Measurements from ENCODE around the gene NOTUM. TPM values are rescaled to one million over a fixed set of nuclear protein-coding genes. Genes with fewer than 3 reads are reported as not detected.

The NOTUM gene
- total RNA-seq, 1 experiment from 2014 or later = not detected

GRCh38 chr17:81935709-81936084 is 25.3 kb downstream of the NOTUM start:
- no TSS peak for BruUV-seq (replicated peaks)
- H3K27me3 ChIP-seq (ENCODE audit: low read length) = no peaks in the 10 kb centered on the region
- peak overlapping the region; percentile 85 for H3K4me3 ChIP-seq (ENCODE audit: low read length)
- ATAC-seq (no peak), DNase-seq (no peak)
- intact Hi-C loops (cut with micrococcal nuclease) = no loop called here
- POLR2A ChIA-PET (ENCODE audit: unreplicated experiment) = no interaction called here
- TF ChIP-seq EZH2 (IDR thresholded peaks at IDR 0.05; ENCODE audit: low read length, unreplicated experiment) (no peak), CTCF (conservative IDR thresholded peaks at IDR 0.05; ENCODE audit: low read depth, low read length) (no peak), EZH2phosphoT487 (IDR thresholded peaks at IDR 0.05; ENCODE audit: borderline replicate concordance, low read length) (no peak)
- H3K36me3 ChIP-seq (ENCODE audit: low read depth, low read length) = no peaks in the 10 kb centered on the region
- no peaks in the 10 kb centered on the region for H3K9me3 ChIP-seq (ENCODE audit: low read length)
- no peaks in the 10 kb centered on the region for H3K9me2 ChIP-seq (replicated peaks; ENCODE audit: low read length)
- peak overlapping the region; percentile 98 for H3K4me2 ChIP-seq (ENCODE audit: low read length)
- H2AFZ ChIP-seq (ENCODE audit: low read length) = no peak overlapping the region
- H3K4me1 ChIP-seq (ENCODE audit: insufficient read depth, low read length) = peaks cover 10% of the 10 kb centered on the region
- H3K27ac ChIP-seq (ENCODE audit: low read length) = no peak overlapping the region
- peaks cover 19% of the 10 kb centered on the region for H3K79me2 ChIP-seq (ENCODE audit: low read length)
- no peak overlapping the region for H3K9ac ChIP-seq (ENCODE audit: low read length)
- no peaks in the 10 kb centered on the region for H4K20me1 ChIP-seq (ENCODE audit: low read length)
- CTCF ChIA-PET = no interaction called here
- H3F3A ChIP-seq (ENCODE audit: low read length, unreplicated experiment) = no peaks in the 10 kb centered on the region

- no peaks in the 10 kb centered on the region for H4K20me1 ChIP-seq (ENCODE audit: low read length)
- ChIA-PET CTCF (no interaction called here), POLR2A (ENCODE audit: unreplicated experiment) (no interaction called here)
- H3K4me3 ChIP-seq (ENCODE audit: low read length) = no peak overlapping the region
- H3K36me3 ChIP-seq (ENCODE audit: low read depth, low read length) = no peaks in the 10 kb centered on the region
- TF ChIP-seq EZH2 (IDR thresholded peaks at IDR 0.05; ENCODE audit: low read length, unreplicated experiment) (no peak), EZH2phosphoT487 (IDR thresholded peaks at IDR 0.05; ENCODE audit: borderline replicate concordance, low read length) (no peak), CTCF (conservative IDR thresholded peaks at IDR 0.05; ENCODE audit: low read depth, low read length) (no peak)
- H3F3A ChIP-seq (ENCODE audit: low read length, unreplicated experiment) = no peaks in the 10 kb centered on the region
- peak overlapping the region; percentile 98; the same call in 1 of the 2 replicates for H3K4me2 ChIP-seq (ENCODE audit: low read length)
- DNase-seq (no peak), ATAC-seq (no peak)
- peaks cover 19% of the 10 kb centered on the region for H3K79me2 ChIP-seq (ENCODE audit: low read length)
- no peaks in the 10 kb centered on the region for H3K9me2 ChIP-seq (replicated peaks; ENCODE audit: low read length)
- no peaks in the 10 kb centered on the region for H3K27me3 ChIP-seq (ENCODE audit: low read length)
- H3K9ac ChIP-seq (ENCODE audit: low read length) = no peak overlapping the region
- H3K9me3 ChIP-seq (ENCODE audit: low read length) = no peaks in the 10 kb centered on the region
- H2AFZ ChIP-seq (ENCODE audit: low read length) = no peak overlapping the region
- intact Hi-C loops (cut with micrococcal nuclease) = no loop called here
- H3K4me1 ChIP-seq (ENCODE audit: insufficient read depth, low read length) = peaks cover 10% of the 10 kb centered on the region
- H3K27ac ChIP-seq (ENCODE audit: low read length) = no peak overlapping the region
- no TSS peak for BruUV-seq (replicated peaks)
These were observed 25.9 kb downstream of the NOTUM start for GRCh38 chr17:81934850-81935708.

GRCh38 chr17:81934098-81934757 is 26.8 kb downstream of the NOTUM start:
- no peaks in the 10 kb centered on the region for H3K27me3 ChIP-seq (ENCODE audit: low read length)
- H3K36me3 ChIP-seq (ENCODE audit: low read depth, low read length) = no peaks in the 10 kb centered on the region
- TF ChIP-seq EZH2 (IDR thresholded peaks at IDR 0.05; ENCODE audit: low read length, unreplicated experiment) (no peak), CTCF (conservative IDR thresholded peaks at IDR 0.05; ENCODE audit: low read depth, low read length) (no peak), EZH2phosphoT487 (IDR thresholded peaks at IDR 0.05; ENCODE audit: borderline replicate concordance, low read length) (no peak)
- intact Hi-C loops (cut with micrococcal nuclease) = no loop called here
- ATAC-seq (no peak), DNase-seq (no peak)
- no peaks in the 10 kb centered on the region for H3K9me3 ChIP-seq (ENCODE audit: low read length)
- H3K27ac ChIP-seq (ENCODE audit: low read length) = no peak overlapping the region
- no peak overlapping the region for H3K4me2 ChIP-seq (ENCODE audit: low read length)
- no peak overlapping the region for H2AFZ ChIP-seq (ENCODE audit: low read length)
- peaks cover 19% of the 10 kb centered on the region for H3K79me2 ChIP-seq (ENCODE audit: low read length)
- no TSS peak for BruUV-seq (replicated peaks)
- no peaks in the 10 kb centered on the region for H3K9me2 ChIP-seq (replicated peaks; ENCODE audit: low read length)
- H4K20me1 ChIP-seq (ENCODE audit: low read length) = no peaks in the 10 kb centered on the region
- POLR2A ChIA-PET (ENCODE audit: unreplicated experiment) = no interaction called here
- H3K4me3 ChIP-seq (ENCODE audit: low read length) = no peak overlapping the region
- CTCF ChIA-PET = no interaction called here
- H3K9ac ChIP-seq (ENCODE audit: low read length) = no peak overlapping the region
- H3F3A ChIP-seq (ENCODE audit: low read length, unreplicated experiment) = no peaks in the 10 kb centered on the region
- H3K4me1 ChIP-seq (ENCODE audit: insufficient read depth, low read length) = peaks cover 12% of the 10 kb centered on the region
